GM18520 (cell line): ENCODE data around the gene MATN3.

Experiments
- ATAC-seq: cut with Tn5 transposase; IDR thresholded peaks from one replicate; pipeline ENCODE4 v1.9.1; 2021; ENCODE audit not compliant: unreplicated experiment

The MATN3 gene

GRCh38 chr2:20005891-20006470 lies 6.5 kb downstream of the MATN3 start:
- no peak for ATAC-seq

DNA sequence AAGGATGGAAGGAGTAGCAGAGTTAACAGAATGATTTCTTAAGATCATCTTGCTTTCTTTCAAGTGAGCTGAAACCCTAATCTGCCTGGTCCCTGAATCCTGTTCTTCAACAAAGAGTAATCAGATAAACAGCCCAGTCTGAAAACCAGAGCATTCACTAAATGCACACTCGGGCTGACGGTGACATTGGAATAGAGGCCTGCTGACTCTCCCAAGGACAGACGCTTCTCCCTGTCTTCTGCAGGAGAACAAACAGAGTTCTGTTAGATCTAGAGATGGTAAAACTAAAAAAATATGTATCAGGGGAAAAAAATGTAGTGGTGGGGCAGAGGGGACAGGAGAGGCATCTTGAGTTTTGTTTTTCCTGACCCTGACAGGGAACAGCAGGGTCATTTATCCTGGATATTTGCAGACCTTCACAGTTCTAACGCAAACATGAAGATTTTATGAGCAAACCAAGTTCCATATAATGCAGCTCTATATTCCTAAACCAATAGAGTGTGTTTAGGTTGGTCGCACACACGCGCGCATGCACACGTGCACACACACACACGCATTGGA lies 7.3 kb downstream of the MATN3 start:
- no peak for ATAC-seq

DNA sequence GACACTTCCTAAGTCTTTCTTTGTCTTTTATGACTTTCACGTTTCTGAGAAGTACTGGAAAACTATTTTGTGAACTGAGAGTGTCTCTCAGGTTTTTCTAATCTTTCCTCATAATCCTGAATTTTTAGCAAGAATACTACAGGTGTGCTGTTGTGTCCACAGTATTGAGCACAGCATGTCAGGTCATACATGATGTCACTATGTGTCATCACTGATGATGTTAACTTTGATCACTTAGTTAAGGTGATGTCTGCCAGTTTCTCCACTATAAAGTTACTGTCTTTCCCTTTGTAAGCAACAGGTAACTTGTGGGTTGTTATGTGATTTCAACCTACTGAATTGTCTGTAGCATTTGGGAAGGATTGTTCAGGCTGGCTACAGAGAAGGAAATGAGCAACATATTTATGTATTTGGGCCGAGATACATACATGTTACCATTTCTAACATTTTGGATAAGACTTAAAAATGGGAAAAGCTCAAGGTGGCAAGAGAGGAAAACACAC lies 11.1 kb downstream of the MATN3 start:
- ATAC-seq = no peak

GRCh38 chr2:19993731-19994130 lies 18.7 kb downstream of the MATN3 start:
- no peak for ATAC-seq

DNA sequence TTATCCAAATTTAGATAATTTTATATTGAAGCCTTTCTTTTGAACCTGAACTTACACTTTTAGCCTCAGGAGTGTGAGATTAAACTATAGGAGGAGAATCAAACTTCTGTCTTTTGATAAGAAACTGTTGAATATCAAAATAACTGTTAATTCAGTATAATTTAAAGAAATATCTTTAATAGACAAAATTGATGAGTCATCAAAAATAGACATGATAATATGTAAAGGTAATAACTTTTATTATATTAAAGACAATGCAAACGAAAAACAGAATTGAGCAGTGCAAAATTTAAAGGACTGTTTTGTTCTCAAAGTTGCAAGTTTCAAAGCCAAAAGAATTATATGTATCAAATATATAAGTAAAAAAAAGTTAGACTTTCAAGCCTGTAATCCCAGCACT lies 20.6 kb downstream of the MATN3 start:
- no peak for ATAC-seq

- no peak for ATAC-seq
These were observed 22.1 kb downstream of the MATN3 start for GRCh38 chr2:19990416-19990728.

DNA sequence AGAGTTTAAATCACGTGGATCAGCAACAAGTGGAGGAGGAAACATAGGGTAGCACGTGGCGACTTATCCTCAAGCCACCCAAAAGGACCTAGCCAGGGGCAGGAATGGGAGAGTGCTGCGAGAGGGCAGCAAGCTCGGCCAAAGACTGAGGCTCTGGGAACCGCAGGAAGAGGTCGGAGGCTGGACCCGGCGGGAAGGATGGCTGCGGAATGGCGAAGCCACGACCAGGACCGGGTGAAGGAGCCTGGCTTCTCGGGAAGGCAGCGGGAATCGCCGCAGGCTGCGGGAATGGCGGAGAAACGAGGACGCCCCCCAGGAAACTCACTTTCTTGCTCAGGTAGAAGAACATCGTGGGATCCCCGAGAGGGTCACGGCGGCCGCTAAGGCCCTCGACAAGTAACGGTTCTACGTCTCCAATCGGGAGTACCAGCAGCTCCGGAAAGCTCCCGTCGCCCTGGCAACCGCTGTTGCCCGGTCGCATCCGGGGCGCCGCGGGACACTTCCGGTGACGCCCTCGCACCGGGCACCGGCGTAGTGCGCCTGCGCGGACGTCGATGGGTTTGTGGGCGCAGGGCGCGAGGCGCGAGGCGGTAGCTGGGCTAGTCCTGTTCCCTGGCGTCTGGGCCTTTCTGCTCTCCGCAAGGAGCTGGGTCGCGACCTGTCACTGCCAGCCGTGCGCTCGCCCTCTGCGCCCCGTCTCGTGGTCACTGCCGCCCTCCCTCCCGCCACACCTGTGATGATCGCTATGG lies 22.6 kb downstream of the MATN3 start, which contains the start of gene WDR35:
Gene WDR35, minus strand, starts transcription at position 439 of the 749 bp plus-strand sequence. Its CDS starts 90 bp downstream, at position 349.
- peak; percentile 78 for ATAC-seq

- ATAC-seq = no peak
These were observed 23.2 kb downstream of the MATN3 start for GRCh38 chr2:19989342-19989666.

- ATAC-seq = no peak
These were observed 23.9 kb downstream of the MATN3 start for GRCh38 chr2:19988600-19988999.

DNA sequence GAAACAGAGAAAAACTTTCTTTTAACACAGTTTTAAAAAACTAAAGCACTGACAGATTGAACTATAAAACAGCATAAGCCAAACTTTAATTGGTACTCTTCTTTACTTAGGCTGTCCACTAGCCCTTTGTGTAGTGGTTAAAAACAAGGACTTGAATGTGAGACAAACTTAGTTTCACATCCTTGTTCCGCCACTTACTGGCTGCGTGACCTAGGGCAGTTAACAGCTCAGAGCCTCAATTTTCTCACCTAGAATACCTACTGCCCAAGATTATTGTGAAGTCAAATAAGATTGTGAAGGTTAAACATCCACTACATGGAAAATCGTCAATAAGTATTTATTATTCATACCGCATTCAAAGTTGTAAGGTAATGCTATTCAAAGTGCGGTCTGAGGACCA lies 24.5 kb downstream of the MATN3 start:
- peak; percentile 83 for ATAC-seq

DNA sequence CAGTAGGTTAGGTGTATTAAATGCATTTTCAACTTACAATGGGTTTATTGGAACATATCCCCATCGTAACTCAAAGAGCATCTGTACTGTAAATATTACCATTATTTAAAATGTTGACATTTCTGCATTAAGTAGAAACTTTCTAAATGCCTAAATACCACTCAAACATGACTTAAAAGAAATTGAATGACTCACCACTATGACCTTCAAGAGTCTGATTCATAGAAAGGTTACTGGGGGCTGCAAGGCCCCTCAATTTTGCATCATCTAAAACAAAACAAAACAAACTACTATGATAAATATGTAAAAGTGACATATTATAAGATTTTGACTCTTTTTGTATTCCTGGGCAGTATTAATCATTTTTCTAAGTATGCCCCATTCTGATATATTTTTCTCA lies 30.2 kb downstream of the MATN3 start:
- ATAC-seq = no peak

DNA sequence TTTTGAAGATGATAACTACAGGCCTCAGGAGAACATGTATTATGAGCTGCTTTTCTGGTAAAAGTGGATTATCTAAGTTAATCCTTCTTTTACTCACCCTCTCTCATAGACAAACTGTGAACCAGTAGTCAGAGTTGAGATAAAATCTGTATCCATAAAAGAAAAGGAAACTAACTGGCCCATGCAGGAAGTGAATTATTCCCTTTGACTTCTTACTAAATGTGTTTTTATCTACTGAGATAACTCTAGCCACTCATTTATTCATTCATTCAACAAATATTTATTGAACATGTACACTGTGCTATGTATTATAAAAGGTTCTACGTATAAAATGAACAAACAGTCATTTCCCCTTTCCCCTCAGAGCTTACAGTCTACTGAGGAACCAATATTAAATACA lies 32.5 kb downstream of the MATN3 start:
- ATAC-seq = no peak

- ATAC-seq = no peak
These were observed 39.0 kb downstream of the MATN3 start for GRCh38 chr2:19973466-19973865.

- ATAC-seq = no peak
These were observed 40.8 kb downstream of the MATN3 start for GRCh38 chr2:19971691-19972090.

DNA sequence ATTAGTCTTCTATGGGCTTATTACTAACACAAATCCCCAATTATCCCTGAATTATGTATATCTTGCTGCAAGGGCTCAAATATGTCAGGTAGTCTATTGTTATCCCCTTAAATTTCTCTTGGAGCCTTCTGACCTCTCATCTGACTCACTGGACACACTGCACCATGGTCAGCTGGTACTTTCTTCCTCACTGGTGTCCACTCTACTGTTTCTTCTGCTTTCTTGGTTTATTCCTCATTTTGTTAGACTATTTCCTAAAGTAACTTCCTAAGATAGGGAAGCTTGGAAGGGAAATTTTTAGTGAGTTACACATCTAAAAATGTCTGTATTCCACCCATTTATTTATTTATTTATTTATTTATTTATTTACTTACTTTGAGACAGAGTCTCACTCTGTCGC lies 49.1 kb downstream of the MATN3 start:
- ATAC-seq = no peak

GRCh38 chr2:19955544-19956422 lies 56.7 kb downstream of the MATN3 start:
- no peak for ATAC-seq

GRCh38 chr2:19949071-19949470 lies 63.4 kb downstream of the MATN3 start:
- ATAC-seq = no peak

DNA sequence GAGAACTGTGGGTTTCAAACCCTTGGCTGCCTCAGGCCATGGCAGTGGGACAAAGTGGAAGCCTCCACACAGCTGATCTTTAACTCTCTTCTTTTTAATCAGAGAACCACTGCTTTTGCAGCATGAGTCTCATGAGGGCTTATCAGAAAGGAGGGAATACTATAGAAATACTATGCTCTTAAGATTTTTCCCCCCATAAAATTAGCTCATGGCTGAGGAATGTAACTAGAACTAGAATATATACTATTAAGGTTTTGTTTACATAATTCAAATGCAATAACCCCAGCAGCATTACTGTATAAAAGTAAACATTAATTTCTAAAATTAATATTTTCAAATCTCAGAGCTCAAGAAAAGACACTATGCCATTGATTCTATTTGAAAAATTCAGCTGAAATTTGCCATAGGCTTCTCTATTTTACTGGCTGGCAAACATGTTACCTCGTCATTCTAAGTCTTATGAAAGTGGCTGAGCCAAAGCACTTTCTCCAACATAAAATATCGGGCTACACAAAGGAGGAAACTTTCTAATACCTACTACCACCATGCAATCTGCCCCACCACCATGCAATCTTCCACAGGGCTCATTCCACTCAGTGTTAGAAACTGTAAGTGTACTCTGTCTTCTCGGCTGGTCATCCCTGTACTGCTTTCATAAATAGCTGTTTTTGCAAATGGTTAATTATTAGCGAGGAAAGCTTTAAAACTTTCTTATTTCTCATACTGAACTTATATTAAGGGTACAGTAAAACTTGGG lies 65.1 kb downstream of the MATN3 start:
- ATAC-seq = no peak

DNA sequence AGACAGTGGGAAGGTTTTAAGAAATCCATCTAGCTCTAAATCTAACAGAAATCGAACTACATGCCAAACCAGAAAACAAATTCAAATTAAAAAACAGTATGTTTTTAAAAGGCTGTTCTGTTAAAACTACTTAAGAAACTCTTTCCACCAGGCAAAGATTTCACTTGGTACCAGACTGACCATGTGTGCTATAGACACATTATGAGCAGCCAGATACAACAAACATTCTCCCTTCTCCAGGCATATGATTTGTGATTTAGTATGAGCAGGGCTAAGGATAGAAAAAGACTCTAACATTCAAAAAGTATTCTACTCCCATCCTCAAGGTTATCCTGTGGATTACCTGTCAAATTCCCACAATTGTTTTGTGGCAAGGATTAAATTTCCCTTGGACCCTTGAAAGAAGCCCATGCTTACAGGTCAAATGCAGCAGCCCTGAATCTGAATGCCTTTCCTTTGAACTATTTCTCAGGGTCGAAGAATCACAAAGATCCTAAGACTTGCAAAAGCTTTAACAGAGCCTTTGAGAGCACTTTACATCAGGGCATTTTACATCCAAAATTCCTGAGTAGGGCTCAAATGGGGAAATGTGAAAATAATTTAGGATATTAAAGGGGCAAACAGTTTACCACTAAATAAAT lies 68.1 kb downstream of the MATN3 start:
- ATAC-seq = no peak

- no peak for ATAC-seq
These were observed 69.3 kb downstream of the MATN3 start for GRCh38 chr2:19943189-19943588.
